NCI-H2196 treated with DMSO at 0.1 percent for 48 hours (cell line): ENCODE measurements around the gene RNASE12.
"Not testable (repeated sequence)": the region's sequence is repeated elsewhere in the genome, so short reads cannot be mapped to it uniquely, and the experiment has no call there.

Experiments used
- DNase-seq: peaks from one replicate; lab custom pipeline; 2025; ENCODE audit not compliant: unreplicated experiment; lab: John Stamatoyannopoulos, UW

The RNASE12 gene

DNA sequence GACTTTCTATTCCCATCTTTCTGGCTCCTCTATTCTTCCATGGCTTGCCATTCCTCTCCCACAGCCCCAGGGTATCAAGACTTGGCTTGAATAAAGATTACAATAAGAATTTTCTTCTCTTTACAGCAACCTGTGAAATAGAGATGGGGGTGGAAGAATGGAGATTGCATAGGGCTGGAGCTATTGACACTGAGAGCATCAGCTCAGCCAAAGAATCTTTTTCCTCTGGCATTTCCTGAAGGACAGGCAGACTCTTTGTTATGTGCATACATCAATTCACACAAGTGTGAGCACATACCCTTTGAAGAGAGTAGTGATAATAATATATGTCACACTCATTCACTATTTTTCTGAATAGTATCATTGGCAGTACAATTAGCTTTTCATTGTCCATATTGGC is 8.0 kb downstream of the RNASE12 start:
- no peak for DNase-seq

DNA sequence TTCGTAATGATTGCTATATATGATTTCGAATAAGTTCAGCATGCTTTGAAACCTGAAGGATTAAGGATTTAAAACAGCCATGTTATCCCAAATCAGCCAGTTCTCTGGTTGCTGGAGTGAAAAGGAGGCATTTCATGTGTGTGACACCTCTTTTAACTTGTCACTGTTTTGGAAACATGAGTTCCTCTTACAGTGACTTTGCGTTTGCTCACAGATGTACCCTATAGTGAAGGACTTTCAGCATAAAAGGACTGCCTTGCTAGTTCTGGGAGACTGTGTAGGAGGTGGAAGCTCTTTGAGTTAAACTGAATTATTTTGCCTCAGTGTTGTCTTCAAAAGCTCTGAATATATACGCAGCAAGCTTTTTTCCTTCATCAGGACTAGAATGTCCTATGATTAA is 10.9 kb downstream of the RNASE12 start:
- no peak for DNase-seq

DNA sequence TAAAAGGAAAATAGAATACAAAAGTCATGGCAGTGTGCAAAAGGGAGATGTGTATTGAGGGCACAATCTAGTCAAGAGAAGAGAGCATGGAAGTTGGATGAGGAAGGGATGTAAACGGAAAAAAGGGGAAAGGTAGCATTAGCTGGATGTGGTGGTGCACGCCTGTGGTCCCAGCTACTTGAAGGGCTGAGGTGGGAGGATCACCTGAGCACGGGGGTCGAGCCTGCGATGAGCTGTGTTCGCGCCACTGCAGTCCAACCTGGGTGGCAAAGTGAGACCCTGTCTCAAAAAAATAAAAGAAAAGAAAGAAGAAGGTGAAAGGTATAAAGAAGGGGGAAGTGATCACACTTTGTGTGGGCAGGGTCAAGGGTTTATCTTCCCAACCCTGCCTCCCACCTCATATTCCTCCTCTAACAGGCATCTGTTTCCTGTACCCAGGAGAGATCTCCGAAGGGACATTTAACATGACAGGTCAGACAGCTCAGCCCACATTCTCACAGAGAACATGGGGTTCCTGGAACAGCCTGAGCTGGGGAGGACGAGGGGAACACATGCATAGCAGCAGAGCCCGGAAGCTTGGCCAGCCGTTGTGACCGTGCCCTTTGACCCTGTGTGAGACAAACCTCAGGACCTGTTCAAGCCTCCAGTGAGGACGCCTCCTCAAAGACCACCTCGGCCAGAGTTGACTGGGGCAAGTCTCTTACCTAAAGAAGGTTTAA is 12.2 kb downstream of the RNASE12 start:
- no peak for DNase-seq

DNA sequence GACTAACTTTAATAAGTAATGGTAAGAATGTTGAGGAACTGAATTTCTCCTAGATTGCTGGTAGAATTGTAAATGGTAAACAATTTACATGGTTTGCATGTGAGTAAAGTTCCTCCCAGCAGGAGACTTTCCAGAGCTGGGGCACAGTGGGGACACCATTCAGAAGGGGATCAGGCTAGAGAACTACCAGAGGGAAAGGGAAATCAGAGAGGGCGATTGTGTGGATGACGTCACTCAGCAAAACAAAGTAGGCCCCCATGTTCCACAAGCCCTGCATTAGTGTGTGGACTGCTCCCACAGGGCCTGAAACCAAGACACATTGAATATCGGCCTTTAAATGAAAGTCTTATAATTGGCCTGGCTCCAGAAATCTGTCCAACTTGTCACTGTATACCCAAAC is 12.9 kb downstream of the RNASE12 start:
- DNase-seq, result no peak

DNA sequence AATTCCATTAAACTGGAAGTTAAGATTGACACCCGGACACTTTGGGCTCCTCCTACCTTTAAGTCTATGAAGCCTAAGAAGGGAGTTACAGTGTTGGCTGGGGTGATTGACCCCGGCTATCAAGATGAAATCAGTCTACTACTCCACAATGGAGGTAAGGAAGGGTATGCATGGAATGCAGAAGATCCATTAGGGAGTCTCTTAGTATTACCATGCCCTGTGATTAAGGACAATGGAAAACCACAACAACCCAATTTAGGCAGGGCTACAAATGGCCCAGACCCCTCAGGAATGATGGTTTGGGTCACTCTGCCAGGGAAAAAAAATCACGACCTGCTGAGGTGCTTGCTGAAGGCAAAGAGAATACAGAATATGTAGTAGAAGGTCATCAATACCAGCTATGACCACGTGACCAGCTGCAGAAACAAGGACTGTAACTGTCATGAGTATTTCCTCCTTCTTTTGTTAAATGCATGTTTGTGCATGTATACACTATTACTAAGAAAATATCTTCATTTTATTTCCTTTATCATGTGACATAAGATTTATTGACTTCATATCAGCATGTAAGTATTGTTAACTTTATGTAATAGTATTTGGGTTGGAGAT is 18.7 kb downstream of the RNASE12 start:
- not testable (repeated sequence) for DNase-seq

DNA sequence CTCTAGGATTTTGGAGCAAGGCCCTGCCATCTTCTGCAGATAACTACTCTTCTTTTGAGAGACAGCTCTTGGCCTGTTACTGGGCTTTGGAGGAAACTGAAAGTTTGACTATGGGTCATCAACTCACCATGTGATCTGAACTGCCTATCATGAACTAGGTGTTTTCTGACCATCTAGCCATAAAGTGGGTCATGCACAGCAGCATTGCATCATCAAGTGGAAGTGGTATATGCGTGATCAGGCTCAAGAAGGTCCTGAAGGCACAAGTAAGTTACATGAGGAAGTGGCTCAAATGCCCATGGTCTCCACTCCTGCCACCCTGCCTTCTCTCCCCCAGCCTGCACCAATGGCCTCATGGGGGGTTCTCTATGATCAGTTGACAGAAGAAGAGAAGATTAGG is 20.5 kb downstream of the RNASE12 start:
- not testable (repeated sequence) for DNase-seq

DNA sequence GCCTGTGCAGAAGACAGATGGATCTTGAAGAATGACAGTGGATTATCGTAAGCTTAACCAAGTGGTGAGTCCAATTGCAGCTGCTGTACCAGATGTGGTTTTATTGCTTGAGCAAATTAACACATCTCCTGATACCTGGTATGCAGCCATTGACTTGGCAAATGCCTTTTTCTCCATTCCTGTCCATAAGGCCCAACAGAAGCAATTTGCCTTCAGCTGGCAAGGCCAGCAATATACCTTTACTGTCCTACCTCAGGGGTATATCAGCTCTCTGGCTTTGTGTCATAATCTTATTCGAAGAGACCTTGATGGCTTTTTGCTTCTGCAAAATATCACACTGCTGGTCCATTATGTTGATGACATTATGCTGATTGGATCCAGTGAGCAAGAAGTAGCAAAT is 21.3 kb downstream of the RNASE12 start:
- not testable (repeated sequence) for DNase-seq

DNA sequence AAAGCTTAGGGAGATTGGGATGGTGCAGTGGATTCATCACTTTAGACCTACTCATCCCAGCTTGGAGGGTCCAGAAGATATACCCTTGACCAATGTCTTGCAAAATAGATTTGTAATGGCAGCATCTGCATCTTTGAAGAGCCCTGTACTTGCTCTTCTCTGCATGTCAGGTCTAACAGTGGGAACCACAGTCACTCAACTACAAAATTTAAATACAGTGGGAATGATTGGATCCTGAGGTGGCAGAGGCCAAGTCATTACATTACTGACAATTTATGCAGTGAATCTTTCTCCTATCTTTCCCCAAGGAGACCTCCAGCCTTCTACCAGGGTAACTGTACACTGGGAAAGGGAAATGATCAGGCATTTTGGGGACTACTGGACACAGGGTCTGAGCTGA is 22.1 kb downstream of the RNASE12 start:
- no peak for DNase-seq

DNA sequence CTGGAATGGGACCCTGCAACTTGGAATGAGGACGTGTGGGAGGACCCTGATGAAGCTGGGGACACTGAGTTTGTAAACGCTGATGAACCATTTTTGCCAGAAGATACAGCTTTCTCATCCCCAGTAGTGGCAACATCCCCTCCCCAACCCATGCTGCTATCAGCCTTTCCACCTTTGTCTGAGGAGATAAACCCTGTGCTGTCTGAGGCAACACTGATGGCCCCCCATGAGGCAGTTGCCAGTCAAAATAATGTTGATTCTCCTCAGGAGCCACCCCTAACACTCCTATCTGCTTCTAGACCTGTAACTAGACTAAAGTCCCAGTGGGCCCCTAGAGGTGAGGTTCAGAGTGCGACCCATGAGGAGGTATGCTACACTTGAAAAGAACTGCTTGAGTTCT is 22.8 kb downstream of the RNASE12 start:
- no peak for DNase-seq

DNA sequence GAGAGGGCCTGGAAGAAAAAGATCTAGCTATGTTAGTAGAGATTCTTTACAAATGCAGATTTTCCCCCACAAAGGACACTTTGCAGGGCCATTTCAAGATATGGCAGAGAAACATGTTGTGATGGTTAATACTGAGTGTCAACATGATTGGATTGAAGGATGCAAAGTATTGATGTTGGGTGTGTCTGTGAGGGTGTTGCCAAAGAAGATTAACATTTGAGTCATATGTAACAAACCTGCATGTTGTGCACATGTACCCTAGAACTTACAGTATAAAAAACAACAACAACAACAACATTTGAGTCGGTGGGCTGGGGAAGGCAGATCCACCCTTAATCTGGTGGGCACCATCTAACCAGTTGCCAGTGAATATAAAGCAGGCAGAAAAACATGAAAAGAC is 24.0 kb downstream of the RNASE12 start:
- DNase-seq, result not testable (repeated sequence)

DNA sequence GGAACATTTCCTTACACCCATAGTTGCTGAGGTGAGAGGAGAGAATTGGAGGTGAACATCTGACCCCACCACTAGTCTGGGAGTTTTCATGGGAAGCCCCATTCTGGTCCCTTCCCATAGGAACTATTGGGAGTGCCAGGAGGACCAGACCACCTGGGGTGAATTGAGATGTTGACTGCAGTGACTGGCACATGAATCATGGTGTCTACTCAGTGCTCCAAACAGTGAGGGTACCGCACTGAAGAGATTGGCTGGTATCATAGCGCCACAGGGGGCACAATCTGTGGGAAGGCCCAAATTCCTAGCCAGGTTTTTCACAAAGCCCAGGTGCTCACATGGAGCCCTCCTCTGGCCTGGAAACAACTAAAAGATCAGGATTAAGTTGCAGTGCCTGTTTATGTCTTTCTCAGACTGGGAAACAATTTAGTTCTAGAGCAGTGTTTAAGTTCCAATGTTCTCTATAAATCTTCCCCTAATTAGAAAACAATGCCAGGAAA is 26.6 kb downstream of the RNASE12 start:
- DNase-seq, result no peak

DNA sequence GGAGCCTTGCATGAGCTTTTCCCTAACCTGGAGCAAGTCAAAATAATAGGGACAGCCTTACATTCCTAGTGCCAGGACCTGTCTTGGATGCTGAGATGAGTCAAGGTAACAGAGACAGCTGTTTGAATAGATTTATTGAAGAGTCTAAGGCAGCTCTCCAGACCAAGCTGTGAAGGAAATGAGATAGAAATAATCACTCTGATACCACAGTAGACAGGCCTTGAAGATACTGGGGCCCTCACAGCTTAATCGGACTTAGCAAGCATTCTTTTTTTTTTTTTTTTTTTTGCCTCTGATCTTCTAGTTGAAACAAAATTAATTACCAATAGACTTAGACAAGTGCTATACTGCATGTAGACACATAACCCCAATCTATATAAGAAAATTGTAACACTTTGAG is 27.2 kb downstream of the RNASE12 start:
- DNase-seq, result no peak

DNA sequence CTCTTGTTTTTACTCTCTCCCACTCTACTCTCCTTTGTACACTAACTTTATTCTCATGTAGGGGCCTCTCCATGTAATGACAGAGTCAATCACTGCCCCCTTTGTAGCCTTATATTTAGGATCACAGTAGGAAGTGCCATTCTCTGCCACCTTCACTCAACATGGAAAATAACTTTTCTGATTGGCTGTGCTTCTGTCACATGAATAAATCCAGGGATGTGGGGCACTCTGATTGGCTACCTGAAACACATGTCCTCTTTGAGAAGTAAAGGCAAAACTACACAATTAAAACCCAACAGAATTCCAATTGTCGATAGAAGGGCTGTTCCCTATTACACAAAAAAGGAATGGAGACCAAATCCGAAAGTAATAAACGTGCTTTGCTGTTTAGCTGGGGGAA is 30.2 kb downstream of the RNASE12 start, which contains the start of gene RNASE9:
Gene RNASE9 (minus strand): TSS at position 87 of the 400 bp plus-strand sequence.
- DNase-seq, result no peak

DNA sequence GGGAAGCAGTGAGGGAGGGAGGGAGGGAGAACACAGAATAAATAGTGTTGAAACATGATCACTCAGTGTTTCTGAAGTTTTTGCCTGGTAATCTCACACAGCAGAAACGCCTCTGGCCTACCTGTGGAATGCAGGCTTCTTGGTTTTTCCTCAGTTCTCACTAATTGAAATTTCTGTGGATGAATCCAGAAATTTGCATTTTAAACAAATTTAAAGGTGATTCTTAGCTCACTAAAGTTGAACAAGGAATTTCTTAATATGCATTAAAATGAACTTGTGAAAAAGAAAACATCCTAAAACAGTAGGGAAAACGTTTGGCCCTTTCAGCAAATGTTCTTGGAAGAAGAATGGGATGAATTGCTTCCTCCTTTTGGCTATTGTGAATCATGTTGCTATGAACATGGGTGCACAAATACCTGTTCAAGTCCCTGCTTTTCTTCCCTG is 31.7 kb downstream of the RNASE12 start:
- no peak for DNase-seq

DNA sequence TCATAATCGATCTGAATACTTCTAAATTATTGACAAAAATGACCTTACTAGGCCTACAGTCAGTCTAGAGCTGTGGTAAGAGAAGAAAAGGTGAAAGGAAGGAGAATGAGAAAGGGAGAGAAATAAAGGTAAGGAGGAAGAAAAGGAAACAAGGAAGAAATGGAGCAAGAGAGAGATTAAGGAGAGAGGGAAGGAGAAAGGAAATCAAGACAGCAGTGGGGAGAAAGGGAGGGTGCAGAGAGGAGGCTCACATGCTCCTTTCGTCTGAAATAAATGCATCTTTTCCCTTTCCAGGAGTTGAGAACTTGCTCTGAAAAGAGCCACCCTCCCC is 34.0 kb downstream of the RNASE12 start:
- no peak for DNase-seq

DNA sequence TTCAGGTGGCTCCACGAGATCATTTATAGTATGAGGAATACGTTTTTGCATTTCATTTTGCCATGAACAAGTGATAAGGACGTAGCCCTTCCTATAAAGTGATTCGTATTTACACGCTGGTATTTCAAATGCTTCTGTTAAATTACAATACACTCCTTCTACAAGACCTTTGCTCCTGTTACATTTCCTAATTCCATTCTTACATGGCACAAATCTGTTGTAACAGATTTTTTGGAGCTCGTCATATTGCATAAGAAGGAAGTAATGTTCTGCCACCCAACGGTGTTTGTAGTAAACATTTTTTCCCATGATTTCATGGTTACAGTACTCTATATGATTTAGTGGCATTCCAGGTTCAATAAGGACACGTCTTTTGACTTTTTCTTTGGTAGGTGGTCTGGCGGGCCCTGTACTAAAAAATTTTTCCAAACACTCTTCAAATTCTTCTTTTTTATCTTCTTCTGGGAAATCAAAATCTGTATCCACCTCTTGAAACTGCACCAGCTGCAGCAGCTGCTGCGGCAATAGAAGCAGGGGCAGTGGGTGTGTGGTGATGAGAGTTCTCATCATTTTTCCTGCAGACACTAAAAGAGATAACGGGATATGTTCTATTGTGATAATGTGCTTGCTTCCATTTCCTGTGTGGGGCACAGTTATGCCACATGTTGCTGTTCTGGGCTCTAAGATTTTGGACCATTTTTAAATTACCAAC is 34.5 kb downstream of the RNASE12 start:
- DNase-seq, result no peak

DNA sequence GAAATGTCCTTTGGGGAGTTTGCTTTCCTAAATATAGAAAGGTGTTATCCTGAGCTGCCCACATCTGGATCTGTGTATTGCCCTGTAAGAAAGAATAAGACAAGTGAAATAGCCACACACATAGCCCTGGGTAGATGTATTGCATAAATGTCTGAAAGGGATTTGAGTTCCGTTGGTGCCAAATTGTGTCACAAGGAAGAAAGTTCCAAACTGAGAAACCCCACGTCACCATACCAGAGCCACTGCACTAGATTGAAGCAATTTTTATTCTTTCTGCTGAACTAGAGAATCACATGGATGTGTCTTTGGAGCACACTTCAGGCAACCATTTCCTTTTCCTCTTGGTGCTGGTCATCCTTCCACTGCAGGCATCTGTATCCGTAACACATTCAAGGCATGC is 35.3 kb downstream of the RNASE12 start:
- no peak for DNase-seq

DNA sequence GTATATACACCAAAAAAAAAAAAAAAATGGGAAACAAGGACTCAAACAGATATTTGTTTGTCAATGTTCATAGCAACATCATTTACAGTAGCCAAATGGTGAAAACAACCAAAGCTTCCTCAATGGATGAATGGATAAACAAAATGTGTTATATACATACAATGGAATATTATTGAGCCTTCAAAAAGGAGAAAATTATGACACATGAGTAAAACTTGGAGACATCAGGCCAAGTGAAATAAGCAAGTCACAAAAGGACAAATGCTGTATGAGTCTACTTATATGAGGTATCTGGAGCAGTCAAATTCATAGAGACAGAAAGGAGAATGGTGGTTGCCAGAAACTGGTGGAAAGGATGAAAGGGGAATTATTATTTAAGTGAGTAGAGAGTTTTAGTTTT is 38.2 kb downstream of the RNASE12 start:
- no peak for DNase-seq

DNA sequence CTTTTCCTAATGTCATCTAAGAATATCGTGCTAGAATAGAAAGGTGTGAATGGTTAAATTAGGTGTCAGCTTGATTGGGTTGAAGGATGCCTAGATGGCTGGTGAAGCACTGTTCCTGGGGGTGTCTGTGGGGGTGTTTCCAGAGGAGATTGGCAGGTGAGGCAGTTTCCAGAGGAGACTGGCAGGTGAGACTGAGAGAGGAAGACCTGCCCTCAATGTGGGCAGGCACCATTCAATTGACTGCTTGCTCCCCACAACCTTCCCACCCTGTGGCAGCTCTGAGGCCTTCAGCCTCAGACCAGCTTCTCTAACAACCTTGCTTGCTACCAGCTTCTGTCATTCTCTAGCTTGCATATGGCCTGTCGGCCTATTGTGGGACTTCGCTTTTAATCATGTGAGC is 39.6 kb downstream of the RNASE12 start:
- no peak for DNase-seq

DNA sequence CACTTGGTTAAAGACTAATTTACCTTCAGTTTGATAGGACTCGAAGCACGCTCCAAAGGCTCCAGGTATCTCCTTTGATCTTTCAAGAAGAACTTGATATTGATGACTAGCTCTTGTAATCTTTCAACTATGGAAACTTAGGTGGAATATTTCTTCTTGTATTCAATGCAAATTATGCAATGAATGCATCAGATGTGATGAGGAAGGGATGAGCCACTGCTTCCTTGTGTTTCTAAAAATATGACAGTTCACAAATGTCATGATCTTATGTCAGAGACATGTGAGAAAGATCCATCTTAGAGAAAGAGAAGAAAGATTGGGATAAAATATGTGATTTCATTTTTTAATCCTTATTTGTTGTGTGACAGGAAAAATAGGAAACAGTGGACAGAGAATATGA is 40.2 kb downstream of the RNASE12 start:
- no peak for DNase-seq

DNA sequence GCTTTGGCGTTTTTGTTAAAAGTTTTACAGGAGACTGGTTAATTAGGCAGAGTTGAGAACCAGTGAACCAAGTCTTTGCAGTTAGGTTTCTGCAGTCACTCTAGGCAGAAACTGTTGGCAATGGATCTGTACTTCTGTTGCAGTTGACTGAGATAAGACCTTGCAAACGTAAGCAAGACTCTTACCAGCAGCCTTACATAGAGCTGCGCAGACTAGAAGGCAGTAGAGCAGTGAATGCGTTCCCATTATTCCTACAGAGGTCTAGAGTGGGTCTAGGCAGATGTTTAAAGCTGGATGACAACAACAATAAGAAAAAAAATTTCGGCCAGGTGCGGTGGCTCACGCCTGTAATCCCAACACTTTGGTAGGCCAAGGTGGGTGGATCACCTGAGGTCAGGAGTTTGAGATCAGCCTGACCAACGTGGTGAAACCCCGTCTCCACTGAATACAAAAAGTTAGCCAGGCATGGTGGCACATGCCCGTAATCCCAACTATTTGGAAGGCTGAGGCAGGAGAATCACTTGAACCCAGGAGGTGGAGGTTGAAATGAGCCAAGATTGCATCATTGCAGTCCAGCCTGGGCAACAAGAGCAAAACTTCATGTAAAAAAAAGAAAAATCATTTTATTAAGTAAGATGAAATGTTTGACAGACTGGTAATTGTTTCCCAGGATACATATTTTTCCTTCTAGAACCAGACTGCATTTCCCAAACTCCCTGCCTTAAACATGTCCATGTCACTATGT is 42.6 kb downstream of the RNASE12 start:
- no peak for DNase-seq
